ENCODE measurements around the gene FNBP1. TPM values are rescaled to one million over a fixed set of nuclear protein-coding genes. Genes with fewer than 3 reads are reported as not detected.

The FNBP1 gene
- total RNA-seq, 1 experiment from 2014 or later = 30.8 TPM

GRCh38 chr9:130073373-130073772, 30.4 kb upstream of the FNBP1 start:
- peak overlapping the region; percentile 21; the same call in 1 of the 2 replicates for H3K9ac ChIP-seq (ENCODE audit: low read length)
- no peak for ATAC-seq
- CTCF ChIA-PET = no interaction called here

GRCh38 chr9:130072515-130073235, 29.7 kb upstream of the FNBP1 start:
- CTCF ChIA-PET = no interaction called here
- Histone ChIP-seq H3K79me2 (ENCODE audit: low read length) (peaks cover 53% of the 10 kb centered on the region), H3F3A (ENCODE audit: low read length, unreplicated experiment) (no peaks in the 10 kb centered on the region), H3K4me2 (ENCODE audit: low read length) (peak overlapping the region; percentile 16), H2AFZ (ENCODE audit: low read length) (0 out of 2 replicates have a peak overlapping the region, but pooled peaks have one; percentile 49), H4K20me1 (ENCODE audit: low read length) (no peaks in the 10 kb centered on the region), H3K9ac (ENCODE audit: low read length) (peak overlapping the region; percentile 21; the same call in 1 of the 2 replicates), H3K4me3 (ENCODE audit: low read length) (no peak overlapping the region), H3K4me1 (ENCODE audit: insufficient read depth, low read length) (peaks cover 7% of the 10 kb centered on the region), H3K9me2 (replicated peaks; ENCODE audit: low read length) (no peaks in the 10 kb centered on the region), H3K27me3 (ENCODE audit: low read length) (no peaks in the 10 kb centered on the region), H3K27ac (ENCODE audit: low read length) (peak overlapping the region; percentile 69), H3K36me3 (ENCODE audit: low read depth, low read length) (peaks cover 6% of the 10 kb centered on the region; the same call in 1 of the 2 replicates), H3K9me3 (ENCODE audit: low read length) (no peaks in the 10 kb centered on the region)
- no TSS peak for BruUV-seq (replicated peaks)
- intact Hi-C loops (cut with micrococcal nuclease) = no loop called here
- DNase-seq = peak; percentile 60
- ATAC-seq = peak; percentile 83
- no peak for TF ChIP-seq CTCF (conservative IDR thresholded peaks at IDR 0.05; ENCODE audit: low read depth, low read length)
- TF ChIP-seq EZH2 (IDR thresholded peaks at IDR 0.05; ENCODE audit: low read length, unreplicated experiment) = no peak
- no peak for TF ChIP-seq EZH2phosphoT487 (IDR thresholded peaks at IDR 0.05; ENCODE audit: borderline replicate concordance, low read length)
- POLR2A ChIA-PET (ENCODE audit: unreplicated experiment) = no interaction called here

More at GRCh38 chr9:130073373-130073772, 30.4 kb upstream of the FNBP1 start:
- Histone ChIP-seq H3K4me3 (ENCODE audit: low read length) (no peak overlapping the region), H3K9me3 (ENCODE audit: low read length) (no peaks in the 10 kb centered on the region), H3K27ac (ENCODE audit: low read length) (peak overlapping the region; percentile 69), H3K27me3 (ENCODE audit: low read length) (no peaks in the 10 kb centered on the region), H3F3A (ENCODE audit: low read length, unreplicated experiment) (no peaks in the 10 kb centered on the region), H2AFZ (ENCODE audit: low read length) (no peak overlapping the region), H4K20me1 (ENCODE audit: low read length) (no peaks in the 10 kb centered on the region), H3K79me2 (ENCODE audit: low read length) (peaks cover 46% of the 10 kb centered on the region), H3K36me3 (ENCODE audit: low read depth, low read length) (peaks cover 6% of the 10 kb centered on the region; the same call in 1 of the 2 replicates), H3K4me1 (ENCODE audit: insufficient read depth, low read length) (peaks cover 7% of the 10 kb centered on the region), H3K9me2 (replicated peaks; ENCODE audit: low read length) (no peaks in the 10 kb centered on the region), H3K4me2 (ENCODE audit: low read length) (peak overlapping the region; percentile 16)
- no TSS peak for BruUV-seq (replicated peaks)
- DNase-seq = no peak
- POLR2A ChIA-PET (ENCODE audit: unreplicated experiment) = interaction anchor here (0.7 kb wide), 1 partner anchor 169 kb away, joined by 4 read pairs; no protein-coding TSS in a partner anchor
- intact Hi-C loops (cut with micrococcal nuclease) = no loop called here
- TF ChIP-seq EZH2 (IDR thresholded peaks at IDR 0.05; ENCODE audit: low read length, unreplicated experiment) (no peak), CTCF (conservative IDR thresholded peaks at IDR 0.05; ENCODE audit: low read depth, low read length) (no peak), EZH2phosphoT487 (IDR thresholded peaks at IDR 0.05; ENCODE audit: borderline replicate concordance, low read length) (no peak)

GRCh38 chr9:130069048-130069447, 26.1 kb upstream of the FNBP1 start:
- intact Hi-C loops (cut with micrococcal nuclease) = no loop called here
- BruUV-seq (replicated peaks) = no TSS peak
- H3K9ac ChIP-seq (ENCODE audit: low read length) = no peak overlapping the region
- no peak overlapping the region for H2AFZ ChIP-seq (ENCODE audit: low read length)
- no peaks in the 10 kb centered on the region for H4K20me1 ChIP-seq (ENCODE audit: low read length)
- H3K9me3 ChIP-seq (ENCODE audit: low read length) = no peaks in the 10 kb centered on the region
- ChIA-PET POLR2A (ENCODE audit: unreplicated experiment) (no interaction called here), CTCF (no interaction called here)
- DNase-seq (no peak), ATAC-seq (no peak)
- TF ChIP-seq CTCF (conservative IDR thresholded peaks at IDR 0.05; ENCODE audit: low read depth, low read length) = no peak
- TF ChIP-seq EZH2phosphoT487 (IDR thresholded peaks at IDR 0.05; ENCODE audit: borderline replicate concordance, low read length) = no peak
- TF ChIP-seq EZH2 (IDR thresholded peaks at IDR 0.05; ENCODE audit: low read length, unreplicated experiment) = no peak
- H3K36me3 ChIP-seq (ENCODE audit: low read depth, low read length) = no peaks in the 10 kb centered on the region
- H3K4me2 ChIP-seq (ENCODE audit: low read length) = no peak overlapping the region
- peaks cover 65% of the 10 kb centered on the region for H3K79me2 ChIP-seq (ENCODE audit: low read length)
- H3K27me3 ChIP-seq (ENCODE audit: low read length) = no peaks in the 10 kb centered on the region
- peaks cover 7% of the 10 kb centered on the region for H3K4me1 ChIP-seq (ENCODE audit: insufficient read depth, low read length)
- H3F3A ChIP-seq (ENCODE audit: low read length, unreplicated experiment) = no peaks in the 10 kb centered on the region
- no peak overlapping the region for H3K4me3 ChIP-seq (ENCODE audit: low read length)
- H3K9me2 ChIP-seq (replicated peaks; ENCODE audit: low read length) = no peaks in the 10 kb centered on the region
- no peak overlapping the region for H3K27ac ChIP-seq (ENCODE audit: low read length)
